Fibroblast of pulmonary artery (primary cell): ENCODE data around the gene GPM6B.
A peak's percentile ranks its signal among the peaks of the same experiment; 100 is the strongest.

Experiments
- DNase-seq: peaks from one replicate; pipeline ENCODE4 v3.0.0-alpha.2; 2010; ENCODE audit warnings: low read depth
- H3K4me3 ChIP-seq: replicated peaks from 2 replicates; pipeline ENCODE4 v1.5.1; 2011; ENCODE audit warnings: low read depth, mild to moderate bottlenecking, control low read depth, low read length, moderate library complexity
- TF ChIP-seq, protein P1 (sequence below): IDR thresholded peaks from 2 replicates; pipeline ENCODE4 v1.5.1; 2011; ENCODE audit warnings: mild to moderate bottlenecking, control low read depth, low read length, inconsistent platforms; ENCODE audit errors: missing control alignments

GPM6B gene

GRCh38 chrX:13721819-13722519 is 94.9 kb downstream of the GPM6B start:
- H3K4me3 ChIP-seq, result no peak overlapping the region
- peak; percentile 65 for DNase-seq
- TF ChIP-seq, protein P1, sequence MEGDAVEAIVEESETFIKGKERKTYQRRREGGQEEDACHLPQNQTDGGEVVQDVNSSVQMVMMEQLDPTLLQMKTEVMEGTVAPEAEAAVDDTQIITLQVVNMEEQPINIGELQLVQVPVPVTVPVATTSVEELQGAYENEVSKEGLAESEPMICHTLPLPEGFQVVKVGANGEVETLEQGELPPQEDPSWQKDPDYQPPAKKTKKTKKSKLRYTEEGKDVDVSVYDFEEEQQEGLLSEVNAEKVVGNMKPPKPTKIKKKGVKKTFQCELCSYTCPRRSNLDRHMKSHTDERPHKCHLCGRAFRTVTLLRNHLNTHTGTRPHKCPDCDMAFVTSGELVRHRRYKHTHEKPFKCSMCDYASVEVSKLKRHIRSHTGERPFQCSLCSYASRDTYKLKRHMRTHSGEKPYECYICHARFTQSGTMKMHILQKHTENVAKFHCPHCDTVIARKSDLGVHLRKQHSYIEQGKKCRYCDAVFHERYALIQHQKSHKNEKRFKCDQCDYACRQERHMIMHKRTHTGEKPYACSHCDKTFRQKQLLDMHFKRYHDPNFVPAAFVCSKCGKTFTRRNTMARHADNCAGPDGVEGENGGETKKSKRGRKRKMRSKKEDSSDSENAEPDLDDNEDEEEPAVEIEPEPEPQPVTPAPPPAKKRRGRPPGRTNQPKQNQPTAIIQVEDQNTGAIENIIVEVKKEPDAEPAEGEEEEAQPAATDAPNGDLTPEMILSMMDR, result no peak

DNA sequence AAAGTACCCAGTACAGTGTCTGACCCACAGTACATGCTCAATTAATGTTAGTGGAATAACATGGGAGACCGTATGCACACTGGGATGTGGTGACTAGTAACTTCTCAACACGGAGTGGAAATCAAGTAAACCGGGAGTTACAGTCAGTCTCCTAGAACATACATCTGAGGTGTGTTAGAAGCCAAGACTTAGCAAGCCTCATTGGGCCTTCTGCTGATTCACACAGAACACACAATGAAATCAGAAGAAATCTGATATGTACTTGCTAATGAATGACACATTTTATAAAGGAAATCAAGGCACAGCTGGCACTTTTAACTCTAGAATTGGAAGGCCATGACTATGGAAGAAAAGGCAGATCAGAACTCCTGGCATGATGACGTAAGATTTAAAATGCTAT is 95.5 kb downstream of the GPM6B start:
- DNase-seq, result no peak
- TF ChIP-seq, protein P1, result no peak
- H3K4me3 ChIP-seq, result no peak overlapping the region
